ENCODE measurements around the gene OR6C70. TPM values are rescaled to one million over a fixed set of nuclear protein-coding genes. Genes with fewer than 3 reads are reported as not detected.
"Not testable (repeated sequence)": the region's sequence is repeated elsewhere in the genome, so short reads cannot be mapped to it uniquely, and the experiment has no call there.

Gene OR6C70
- total and polyA plus RNA-seq, 8 donors: not detected

DNA sequence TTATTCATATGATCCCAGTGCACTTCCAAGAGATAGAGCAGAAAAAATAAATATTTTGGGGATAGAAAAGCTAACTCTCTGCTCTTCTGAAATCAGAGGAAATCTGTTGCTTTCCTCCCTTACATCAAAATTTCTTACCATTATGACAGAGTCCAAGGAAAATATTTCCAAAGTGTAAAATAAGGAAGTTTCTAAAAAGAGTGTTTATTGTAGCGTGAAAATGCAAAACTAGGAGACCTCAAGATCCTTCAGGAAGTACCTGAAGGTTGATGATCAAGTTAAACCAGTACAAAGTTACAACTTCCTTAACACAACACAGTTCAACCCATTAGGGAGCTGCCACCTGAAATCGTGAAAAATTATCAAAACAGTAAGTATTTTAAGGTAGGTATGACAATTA, 26.2 kb downstream of the OR6C70 start, which contains the start of gene OR6C2:
OR6C2 (plus strand) TSS at position 301 of the 400 bp plus-strand sequence. CDS start 8,138 bp downstream, outside the sequence.
- Histone ChIP-seq H3K4me1 (no peaks in the 10 kb centered on the region), H3K27ac (no peak within 1 kb of the TSS), H3K27me3 (no peaks in the 10 kb centered on the region), H3K36me3 (no peaks in the 10 kb centered on the region), H3K4me3 (no peak within 1 kb of the TSS), H3K9me3 (peaks cover 0 to 13% of the 10 kb centered on the region in 2 donors)
- TF ChIP-seq, protein P1, sequence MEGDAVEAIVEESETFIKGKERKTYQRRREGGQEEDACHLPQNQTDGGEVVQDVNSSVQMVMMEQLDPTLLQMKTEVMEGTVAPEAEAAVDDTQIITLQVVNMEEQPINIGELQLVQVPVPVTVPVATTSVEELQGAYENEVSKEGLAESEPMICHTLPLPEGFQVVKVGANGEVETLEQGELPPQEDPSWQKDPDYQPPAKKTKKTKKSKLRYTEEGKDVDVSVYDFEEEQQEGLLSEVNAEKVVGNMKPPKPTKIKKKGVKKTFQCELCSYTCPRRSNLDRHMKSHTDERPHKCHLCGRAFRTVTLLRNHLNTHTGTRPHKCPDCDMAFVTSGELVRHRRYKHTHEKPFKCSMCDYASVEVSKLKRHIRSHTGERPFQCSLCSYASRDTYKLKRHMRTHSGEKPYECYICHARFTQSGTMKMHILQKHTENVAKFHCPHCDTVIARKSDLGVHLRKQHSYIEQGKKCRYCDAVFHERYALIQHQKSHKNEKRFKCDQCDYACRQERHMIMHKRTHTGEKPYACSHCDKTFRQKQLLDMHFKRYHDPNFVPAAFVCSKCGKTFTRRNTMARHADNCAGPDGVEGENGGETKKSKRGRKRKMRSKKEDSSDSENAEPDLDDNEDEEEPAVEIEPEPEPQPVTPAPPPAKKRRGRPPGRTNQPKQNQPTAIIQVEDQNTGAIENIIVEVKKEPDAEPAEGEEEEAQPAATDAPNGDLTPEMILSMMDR (IDR thresholded peaks at IDR 0.05): no peak
- intact Hi-C loops (cut with DNase I): no loop called here
- ATAC-seq (no peak), DNase-seq (no peak)

DNA sequence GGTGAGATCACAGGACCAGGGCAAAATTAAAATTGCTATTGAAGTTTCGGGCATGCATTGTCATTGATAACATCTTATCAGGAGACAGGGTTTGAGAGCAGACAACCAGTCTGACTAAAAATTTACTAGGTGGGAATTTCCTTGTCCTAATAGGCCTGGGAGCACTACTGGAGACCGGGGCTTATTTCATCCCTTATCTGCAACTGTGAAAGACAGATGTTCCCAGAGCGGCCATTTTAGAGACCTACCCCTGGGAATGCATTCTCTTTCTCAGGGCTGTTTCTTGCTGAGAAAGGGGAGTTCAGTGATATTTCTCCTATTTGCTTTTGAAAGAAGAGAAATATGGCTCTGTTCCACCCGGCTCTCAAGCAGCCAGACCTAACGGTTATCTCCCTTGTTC, 28.7 kb downstream of the OR6C70 start:
- H3K4me1 ChIP-seq; H3K27ac ChIP-seq; H3K27me3 ChIP-seq; ATAC-seq; DNase-seq; H3K4me3 ChIP-seq; H3K36me3 ChIP-seq; intact Hi-C loops (cut with DNase I): not testable (repeated sequence)
- H3K9me3 ChIP-seq: peaks cover 0 to 13% of the 10 kb centered on the region in 2 donors

DNA sequence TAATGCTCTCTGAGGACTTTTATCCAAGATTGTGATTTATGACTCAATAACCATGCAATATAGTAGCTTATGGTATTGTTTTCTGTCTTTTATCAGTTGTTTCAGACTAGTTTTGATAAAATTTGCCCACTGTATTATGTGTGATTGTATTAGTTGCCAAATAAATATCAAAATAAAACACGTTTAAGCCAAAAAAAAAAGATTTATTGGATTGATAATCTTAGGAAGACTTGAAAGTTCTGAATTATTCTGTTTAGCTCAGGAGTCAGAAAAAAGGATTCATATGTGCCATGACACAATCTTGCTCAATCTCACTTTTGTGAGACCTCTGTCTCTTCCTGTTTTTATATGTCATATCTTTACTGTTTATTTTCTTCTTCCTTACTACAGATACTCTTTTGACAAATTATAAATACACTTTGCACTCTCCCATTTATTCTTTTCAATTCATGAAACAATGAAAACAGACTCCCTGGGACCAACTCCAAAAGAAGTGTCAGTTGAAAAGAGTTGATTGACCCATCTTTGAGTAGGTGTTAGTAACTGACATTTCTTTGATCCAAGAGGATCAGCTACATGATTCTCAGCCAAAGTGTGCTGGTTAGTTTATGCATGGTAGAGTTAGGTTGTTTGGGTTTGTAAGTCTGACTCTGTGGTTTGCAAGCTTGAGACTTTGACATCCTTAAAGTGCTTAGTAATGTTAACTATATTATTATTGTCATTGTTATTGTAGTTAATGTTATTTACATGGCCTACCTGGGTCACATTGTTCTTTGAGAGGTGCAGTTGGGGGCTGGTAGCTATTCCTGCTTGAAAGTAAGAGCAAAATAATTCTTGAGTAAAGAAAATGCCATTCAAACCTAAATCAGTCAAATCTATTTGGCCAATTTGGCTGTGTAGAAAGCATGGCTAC, 41.4 kb downstream of the OR6C70 start:
- no peaks in the 10 kb centered on the region for H3K27me3 ChIP-seq
- H3K4me1 ChIP-seq: no peaks in the 10 kb centered on the region
- no peaks in the 10 kb centered on the region for H3K36me3 ChIP-seq
- no peak overlapping the region for H3K4me3 ChIP-seq
- no peak for ATAC-seq
- peak in 2 of 4 donors; percentile 60 to 76 for DNase-seq
- H3K9me3 ChIP-seq: no peaks in the 10 kb centered on the region
- TF ChIP-seq, protein P1 (IDR thresholded peaks at IDR 0.05): no peak
- H3K27ac ChIP-seq: no peak overlapping the region
- intact Hi-C loops (cut with DNase I): no loop called here

DNA sequence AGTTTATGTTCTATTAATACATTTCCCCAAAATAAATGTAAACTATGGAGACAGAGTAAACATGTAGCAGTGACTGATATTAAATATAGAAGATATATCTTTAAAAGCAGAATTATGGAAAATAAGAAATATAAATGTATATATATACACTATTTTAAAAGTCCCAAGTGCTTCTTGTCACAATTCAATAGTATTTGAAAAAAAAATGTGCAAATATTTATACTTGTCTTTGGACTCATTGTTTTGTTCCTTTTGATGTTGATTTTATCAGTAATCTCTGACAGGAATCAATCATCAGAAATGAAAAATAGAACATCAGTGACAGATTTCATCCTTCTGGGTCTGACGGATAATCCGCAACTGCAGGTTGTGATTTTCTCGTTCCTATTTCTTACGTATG, 44.0 kb downstream of the OR6C70 start, which contains the start of gene OR6C76:
OR6C76 (plus strand) TSS at position 301 of the 400 bp plus-strand sequence; CDS start at position 301, 0 bp downstream.
- Histone ChIP-seq H3K27ac (no peak within 1 kb of the TSS), H3K9me3 (no peaks in the 10 kb centered on the region), H3K4me3 (no peak within 1 kb of the TSS), H3K4me1 (no peaks in the 10 kb centered on the region), H3K27me3 (no peaks in the 10 kb centered on the region), H3K36me3 (no peaks in the 10 kb centered on the region)
- TF ChIP-seq, protein P1 (IDR thresholded peaks at IDR 0.05): no peak
- no peak for DNase-seq
- no peak for ATAC-seq
- intact Hi-C loops (cut with DNase I): no loop called here

DNA sequence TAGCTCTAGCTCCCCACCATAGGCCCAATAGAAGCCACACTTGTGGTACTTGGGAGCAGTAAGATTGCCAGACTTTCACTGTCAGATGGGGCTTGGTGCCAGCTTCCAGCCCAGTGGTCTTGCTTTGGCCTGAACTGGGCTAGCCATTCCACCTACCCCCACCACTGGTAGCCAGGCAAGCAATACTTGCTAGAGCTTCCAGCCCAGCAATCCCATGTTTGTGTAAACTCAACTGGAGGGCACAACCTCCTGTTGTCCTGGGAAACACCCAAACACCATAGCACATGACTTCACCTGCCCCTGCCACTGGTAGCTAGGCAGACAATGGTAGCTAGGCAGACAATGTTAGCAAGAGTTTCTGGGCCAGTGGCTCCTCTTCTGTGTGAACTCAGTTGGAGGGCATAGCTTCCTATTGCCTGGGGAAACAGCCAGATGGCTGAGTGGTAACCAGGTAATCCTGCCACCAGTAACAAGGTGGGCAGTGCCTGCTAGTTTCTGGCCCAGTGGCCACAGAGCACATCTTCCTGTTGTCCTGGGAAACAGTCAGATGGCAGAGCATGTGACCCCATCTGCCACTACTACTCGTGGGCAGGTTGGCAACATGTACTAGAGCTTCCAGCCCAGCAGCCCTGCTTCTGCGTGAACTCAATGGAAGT, 49.5 kb downstream of the OR6C70 start:
- Histone ChIP-seq H3K4me1 (no peaks in the 10 kb centered on the region), H3K27me3 (peaks cover 0 to 4% of the 10 kb centered on the region in 2 donors), H3K4me3 (no peak overlapping the region), H3K27ac (no peak overlapping the region), H3K9me3 (no peaks in the 10 kb centered on the region), H3K36me3 (no peaks in the 10 kb centered on the region)
- DNase-seq (peak in 1 of 4 donors; percentile 12), ATAC-seq (no peak)
- TF ChIP-seq, protein P1 (IDR thresholded peaks at IDR 0.05): no peak
- intact Hi-C loops (cut with DNase I): no loop called here

Other genes with a start within 250 kb of the OR6C70 start
- not detected for gene OR10A7, start 249.1 kb downstream of the OR6C70 start, total RNA-seq
- gene OR10A7, start 249.1 kb downstream of the OR6C70 start, polyA plus RNA-seq (ENCODE audit: insufficient read length in 6 of 6): not detected
- gene OR6C74, start 225.5 kb downstream of the OR6C70 start, total RNA-seq: not detected
- gene OR6C74, start 225.5 kb downstream of the OR6C70 start, polyA plus RNA-seq (ENCODE audit: insufficient read length in 6 of 6): not detected
- gene OR6C6, start 173.6 kb downstream of the OR6C70 start, total RNA-seq: not detected
- under 1 TPM in 1 of 6 donors, not detected in 5; 0.18 TPM for gene OR6C6, start 173.6 kb downstream of the OR6C70 start, polyA plus RNA-seq (ENCODE audit: insufficient read length in 6 of 6)
- gene OR6C1, start 155.8 kb downstream of the OR6C70 start, total RNA-seq: not detected
- not detected for gene OR6C1, start 155.8 kb downstream of the OR6C70 start, polyA plus RNA-seq (ENCODE audit: insufficient read length in 6 of 6)
- gene OR6C3, start 139.4 kb downstream of the OR6C70 start, total RNA-seq: not detected
- gene OR6C3, start 139.4 kb downstream of the OR6C70 start, polyA plus RNA-seq (ENCODE audit: insufficient read length in 6 of 6): not detected
- gene OR6C75, start 107.2 kb downstream of the OR6C70 start, total RNA-seq: not detected
- under 1 TPM in 4 of 6 donors, not detected in 2; 0.05 to 0.13 (median 0.11) TPM for gene OR6C75, start 107.2 kb downstream of the OR6C70 start, polyA plus RNA-seq (ENCODE audit: insufficient read length in 6 of 6)
- not detected for gene OR6C65, start 69.6 kb downstream of the OR6C70 start, total RNA-seq
- gene OR6C65, start 69.6 kb downstream of the OR6C70 start, polyA plus RNA-seq (ENCODE audit: insufficient read length in 6 of 6): not detected
- not detected for gene OR6C76, start 43.9 kb downstream of the OR6C70 start, total RNA-seq
- not detected for gene OR6C76, start 43.9 kb downstream of the OR6C70 start, polyA plus RNA-seq (ENCODE audit: insufficient read length in 6 of 6)
- not detected for gene OR6C2, start 26.1 kb downstream of the OR6C70 start, total RNA-seq
- gene OR6C2, start 26.1 kb downstream of the OR6C70 start, polyA plus RNA-seq (ENCODE audit: insufficient read length in 6 of 6): not detected
- gene OR6C68, start 22.2 kb upstream of the OR6C70 start, total RNA-seq: not detected
- not detected for gene OR6C68, start 22.2 kb upstream of the OR6C70 start, polyA plus RNA-seq (ENCODE audit: insufficient read length in 6 of 6)
- gene OR6C4, start 79.5 kb upstream of the OR6C70 start, total RNA-seq: not detected
- under 1 TPM in 1 of 6 donors, not detected in 5; 0.04 TPM for gene OR6C4, start 79.5 kb upstream of the OR6C70 start, polyA plus RNA-seq (ENCODE audit: insufficient read length in 6 of 6)
- gene OR2AP1, start 102.3 kb upstream of the OR6C70 start, total RNA-seq: not detected
- gene OR2AP1, start 102.3 kb upstream of the OR6C70 start, polyA plus RNA-seq (ENCODE audit: insufficient read length in 6 of 6): not detected
- gene OR10P1, start 166.8 kb upstream of the OR6C70 start, total RNA-seq: not detected
- not detected for gene OR10P1, start 166.8 kb upstream of the OR6C70 start, polyA plus RNA-seq (ENCODE audit: insufficient read length in 6 of 6)
- 10 to 100 TPM; 22.4 to 62.4 TPM for gene ITGA7, start 237.8 kb upstream of the OR6C70 start, total RNA-seq
- 10 to 100 TPM; 10.3 to 31.5 (median 18.0) TPM for gene ITGA7, start 237.8 kb upstream of the OR6C70 start, polyA plus RNA-seq (ENCODE audit: insufficient read length in 6 of 6)
- gene BLOC1S1, start 245.9 kb upstream of the OR6C70 start, total RNA-seq: 100 to 1,000 TPM; 114 to 123 TPM
- 10 to 100 TPM; 69.4 to 82.0 (median 72.3) TPM for gene BLOC1S1, start 245.9 kb upstream of the OR6C70 start, polyA plus RNA-seq (ENCODE audit: insufficient read length in 6 of 6)